Activated CD4-positive, CD25-positive, alpha-beta regulatory T cell (primary cell): ENCODE measurements around the gene RALBP1.
"Not testable (repeated sequence)": the region's sequence is repeated elsewhere in the genome, so short reads cannot be mapped to it uniquely, and the experiment has no call there.

Experiments
- DNase-seq, 4 experiments: peaks; one replicate each; lab custom pipeline; 2025; lab: John Stamatoyannopoulos, UW

The RALBP1 gene

DNA sequence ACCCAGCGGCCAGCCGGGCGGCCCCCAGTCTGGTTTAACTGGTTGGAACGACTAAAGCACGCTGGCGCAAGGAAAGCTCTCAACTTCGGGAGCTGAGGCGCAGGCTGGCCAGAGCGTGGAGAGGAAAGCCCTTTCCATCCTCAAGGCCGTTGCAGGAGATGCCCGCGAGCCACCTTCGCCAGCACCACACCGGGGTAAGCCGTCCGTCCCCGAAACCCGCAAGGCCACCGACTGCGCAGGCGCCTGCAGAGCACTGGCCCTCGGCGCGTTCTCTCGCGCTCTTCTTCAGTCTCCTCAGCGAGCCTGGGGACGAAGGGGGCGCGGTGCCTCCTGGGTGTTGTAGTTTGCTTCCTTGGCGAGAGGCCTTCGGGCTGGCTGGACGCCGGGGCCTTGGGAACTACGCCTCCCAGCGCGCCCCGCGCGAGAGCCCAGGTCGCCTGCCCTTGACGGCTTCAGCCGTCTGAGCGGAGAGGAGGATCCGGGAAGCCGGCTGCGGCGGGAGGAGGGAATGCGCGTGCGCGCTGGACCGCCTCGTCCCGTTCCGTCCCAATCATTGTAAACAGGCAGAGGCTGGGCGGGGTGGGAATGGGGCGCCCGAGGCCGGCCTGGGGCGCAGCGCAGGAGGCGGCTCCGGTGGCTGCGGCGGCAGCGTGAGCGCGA, at the start of gene RALBP1:
Gene RALBP1, plus strand, starts transcription at position 531 of the 660 bp plus-strand sequence. CDS start 37,533 bp downstream, outside the sequence.
- DNase-seq: peak; percentile 93 to 96 (median 96)

DNA sequence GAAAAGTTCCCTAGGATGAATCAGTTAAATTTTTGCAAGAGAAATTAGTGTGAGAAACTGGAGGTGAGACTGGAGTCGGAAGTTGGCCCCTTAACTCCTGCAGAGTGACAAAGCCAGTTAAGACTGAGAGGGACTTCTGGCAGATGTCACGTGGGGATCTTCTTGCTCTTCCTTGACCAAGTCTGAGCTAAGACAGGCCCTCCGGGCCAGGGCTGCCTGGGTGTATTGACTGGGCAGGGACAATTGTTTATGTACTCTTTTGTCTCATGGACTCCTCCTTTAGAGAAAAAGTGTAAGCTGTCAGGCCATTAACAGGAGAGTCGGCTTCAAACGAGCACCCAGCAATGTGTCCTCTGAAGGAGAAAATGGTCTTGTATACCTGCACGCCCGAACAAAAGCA, 48.6 kb upstream of the RALBP1 start:
- no peak for DNase-seq

DNA sequence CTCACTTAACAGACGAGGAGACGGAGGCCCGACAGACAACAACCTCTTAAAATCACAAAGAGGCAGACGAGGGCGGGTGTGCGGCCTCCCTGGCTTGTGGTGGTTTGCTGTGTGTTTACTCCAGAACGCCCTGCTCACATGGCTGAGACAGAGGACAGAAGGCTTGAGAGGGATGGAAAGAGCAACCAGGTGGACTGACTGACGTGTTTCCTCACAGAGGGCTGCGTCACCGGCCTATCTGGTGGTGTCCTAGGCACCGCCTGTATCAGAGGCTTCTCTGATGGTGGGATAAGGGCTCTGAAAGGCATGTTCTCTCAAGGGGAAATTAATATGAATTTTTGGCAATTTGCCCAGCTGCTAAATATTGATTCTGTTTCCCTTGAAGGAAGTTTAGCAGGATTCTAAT, 47.0 kb upstream of the RALBP1 start:
- no peak for DNase-seq

DNA sequence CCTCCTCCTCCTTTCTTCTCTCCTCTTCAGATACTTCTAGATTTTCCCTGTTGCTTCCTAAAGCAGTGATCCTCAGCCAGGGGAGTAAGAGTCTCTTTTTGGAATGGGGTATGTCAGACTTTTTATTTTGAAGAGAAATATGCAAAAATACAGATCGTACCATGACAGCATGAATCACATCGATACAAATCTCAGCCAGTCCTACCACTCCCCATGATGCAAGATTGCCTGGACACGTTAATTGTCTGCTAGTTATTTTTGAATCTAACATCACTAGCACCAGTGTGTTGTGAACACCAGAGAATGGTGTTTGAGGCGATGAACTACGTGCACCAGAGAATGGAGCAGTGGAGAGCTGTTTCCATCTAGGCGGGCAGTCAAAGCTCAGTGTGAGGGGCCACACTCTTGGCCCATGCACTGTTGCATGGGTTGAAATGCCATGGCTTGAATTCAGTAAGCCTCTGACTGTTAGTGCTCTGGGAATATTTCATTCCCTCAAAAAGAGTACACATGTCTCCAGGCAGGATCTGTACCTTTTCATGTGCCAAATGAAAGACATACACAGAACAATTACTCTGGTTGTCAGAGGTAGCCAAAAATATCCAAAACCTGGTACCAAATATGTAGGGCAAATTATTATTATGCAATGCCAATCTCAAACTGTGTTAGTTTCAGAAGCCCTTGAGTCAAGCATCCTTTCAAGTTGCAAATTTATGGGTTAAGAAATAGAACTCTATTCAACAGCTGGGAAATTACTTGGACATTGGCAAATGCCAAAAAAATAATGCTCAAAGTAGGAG, 46.3 kb upstream of the RALBP1 start:
- no peak for DNase-seq

DNA sequence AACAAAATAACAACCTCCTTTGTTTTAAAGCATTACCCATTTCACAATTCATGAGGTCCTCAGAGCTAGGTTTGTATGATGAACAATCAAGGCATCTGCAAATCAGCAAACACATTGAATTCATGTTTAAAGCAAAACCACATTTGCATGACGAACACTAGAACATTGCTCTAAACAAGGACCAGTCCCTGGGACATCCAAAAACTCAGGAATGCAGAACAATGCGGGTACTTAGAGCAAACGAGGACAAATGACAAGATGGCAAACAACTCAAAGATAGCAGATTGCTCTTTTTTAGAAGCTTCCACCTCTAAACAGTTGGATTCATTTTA, 45.7 kb upstream of the RALBP1 start:
- DNase-seq: no peak

DNA sequence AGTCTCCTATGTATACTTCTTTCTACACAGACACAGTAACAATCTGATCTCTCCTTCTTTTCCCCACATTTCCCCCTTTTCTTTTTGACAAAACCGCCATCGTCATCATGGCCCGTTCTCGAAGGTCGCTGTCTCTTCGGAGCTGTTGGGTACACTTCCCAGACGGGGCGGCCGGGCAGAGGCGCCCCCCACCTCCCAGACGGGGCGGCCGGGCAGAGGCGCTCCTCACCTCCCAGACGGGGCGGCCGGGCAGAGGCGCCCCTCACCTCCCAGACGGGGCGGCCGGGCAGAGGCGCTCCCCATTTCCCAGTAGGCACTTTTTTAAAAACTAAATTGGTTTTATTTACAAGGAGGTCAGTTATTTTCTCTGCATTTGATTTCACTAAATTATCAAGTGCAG, 45.0 kb upstream of the RALBP1 start:
- DNase-seq: not testable (repeated sequence)

DNA sequence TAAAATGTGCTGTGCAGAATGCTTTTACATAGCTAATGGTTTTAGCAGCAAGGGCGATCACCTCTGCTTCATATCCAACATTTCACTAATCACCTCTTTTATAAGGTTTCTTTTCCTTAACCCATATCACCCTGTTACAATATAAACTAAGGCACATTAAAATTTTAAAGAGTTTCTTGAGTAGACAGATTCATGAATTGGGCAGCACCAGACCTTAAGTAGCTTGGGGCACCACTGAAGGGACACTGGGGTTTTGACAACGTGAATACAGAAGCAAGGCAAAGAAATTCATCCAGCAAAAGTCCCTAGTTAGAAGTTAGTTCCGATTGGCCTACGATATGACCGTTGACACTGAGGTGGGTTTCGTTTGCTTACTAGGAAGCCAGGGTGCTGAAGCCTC, 44.0 kb upstream of the RALBP1 start:
- DNase-seq: no peak

DNA sequence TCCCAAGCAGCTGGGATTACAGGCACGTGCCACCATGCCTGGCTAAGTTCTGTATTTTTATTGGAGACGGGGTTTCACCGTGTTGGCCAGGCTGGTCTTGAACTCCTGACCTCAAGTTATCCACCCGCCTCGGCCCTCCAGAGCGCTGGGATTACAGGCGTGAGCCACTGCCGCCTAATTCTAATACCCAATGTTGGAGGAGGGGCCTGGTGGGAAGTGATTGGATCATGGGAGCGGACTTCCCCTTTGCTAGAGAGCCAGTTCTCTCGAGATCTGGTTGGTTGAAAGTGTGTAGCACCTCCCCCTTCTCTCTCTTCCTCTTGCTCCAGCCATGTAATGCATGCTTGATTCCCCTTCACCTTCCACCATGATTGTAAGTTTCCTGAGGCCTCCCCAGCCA, 42.2 kb upstream of the RALBP1 start:
- not testable (repeated sequence) for DNase-seq

DNA sequence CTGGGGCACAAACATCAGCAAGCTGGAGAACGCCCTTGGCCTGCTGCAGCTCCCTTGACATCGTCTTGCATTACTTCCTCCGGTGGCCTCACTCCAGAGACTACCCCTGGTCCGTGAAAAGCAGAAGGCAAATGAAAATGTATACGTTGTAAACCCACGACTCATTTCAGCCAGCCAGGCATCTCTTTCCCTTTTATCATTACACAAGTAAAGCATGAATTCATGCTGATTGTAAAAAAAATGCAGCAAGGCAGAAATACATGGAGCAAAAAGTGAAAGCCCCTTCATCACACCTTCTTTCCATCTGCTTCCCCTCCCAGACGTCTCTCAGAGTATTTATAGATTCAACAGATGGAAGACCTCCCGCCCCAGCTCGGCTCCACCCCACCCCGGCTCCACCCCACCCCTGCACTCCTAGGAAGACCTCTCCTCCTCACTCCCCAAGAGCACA, 41.6 kb upstream of the RALBP1 start:
- DNase-seq: no peak

DNA sequence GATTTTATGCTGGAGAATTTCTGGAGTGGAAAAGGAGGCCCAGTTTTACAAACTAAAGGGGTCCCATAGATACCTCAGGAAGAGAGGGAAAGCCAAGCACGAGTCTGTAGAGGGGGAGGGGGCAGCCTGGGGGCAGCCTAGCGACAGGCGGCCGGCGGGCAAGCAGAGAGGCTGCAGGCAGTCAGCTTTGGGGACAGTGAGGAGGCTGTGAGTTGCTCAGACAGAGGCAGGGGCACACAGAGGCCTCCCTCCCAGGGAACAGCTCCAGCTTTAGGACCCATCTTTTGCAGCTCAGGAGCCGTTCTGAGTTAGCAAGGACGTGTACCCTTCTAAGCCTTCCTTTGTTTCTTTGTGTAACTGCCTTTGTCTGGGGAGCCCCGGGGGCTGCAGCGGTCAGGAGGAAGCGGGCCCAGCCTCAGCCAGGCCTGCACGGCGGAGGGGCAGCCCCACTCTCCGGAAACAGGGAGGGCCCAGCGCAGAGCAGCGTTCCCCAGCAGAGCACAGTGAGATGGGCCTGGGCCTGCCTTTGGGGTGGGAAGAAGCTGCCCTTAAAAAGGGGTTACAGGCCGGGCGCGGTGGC, 41.1 kb upstream of the RALBP1 start:
- DNase-seq: no peak

DNA sequence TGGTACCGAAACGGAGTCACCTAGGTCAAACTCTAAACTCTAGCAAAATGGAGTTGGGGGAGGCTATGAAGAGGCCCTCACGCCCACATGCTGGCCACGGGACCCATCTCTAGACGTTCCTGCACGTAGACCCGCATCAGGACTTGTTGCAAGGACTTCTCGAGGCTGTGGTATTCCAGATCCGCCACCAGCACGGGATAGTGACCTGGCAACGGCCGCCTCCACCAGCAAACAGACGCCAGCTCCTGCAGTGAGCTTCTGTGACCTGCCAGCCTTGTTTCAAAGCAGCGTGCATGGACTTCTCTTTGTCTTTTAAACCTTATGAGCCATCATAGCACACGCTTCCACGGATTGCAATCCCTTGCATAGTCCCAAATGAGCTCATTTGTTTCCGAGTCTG, 40.3 kb upstream of the RALBP1 start:
- DNase-seq: no peak

DNA sequence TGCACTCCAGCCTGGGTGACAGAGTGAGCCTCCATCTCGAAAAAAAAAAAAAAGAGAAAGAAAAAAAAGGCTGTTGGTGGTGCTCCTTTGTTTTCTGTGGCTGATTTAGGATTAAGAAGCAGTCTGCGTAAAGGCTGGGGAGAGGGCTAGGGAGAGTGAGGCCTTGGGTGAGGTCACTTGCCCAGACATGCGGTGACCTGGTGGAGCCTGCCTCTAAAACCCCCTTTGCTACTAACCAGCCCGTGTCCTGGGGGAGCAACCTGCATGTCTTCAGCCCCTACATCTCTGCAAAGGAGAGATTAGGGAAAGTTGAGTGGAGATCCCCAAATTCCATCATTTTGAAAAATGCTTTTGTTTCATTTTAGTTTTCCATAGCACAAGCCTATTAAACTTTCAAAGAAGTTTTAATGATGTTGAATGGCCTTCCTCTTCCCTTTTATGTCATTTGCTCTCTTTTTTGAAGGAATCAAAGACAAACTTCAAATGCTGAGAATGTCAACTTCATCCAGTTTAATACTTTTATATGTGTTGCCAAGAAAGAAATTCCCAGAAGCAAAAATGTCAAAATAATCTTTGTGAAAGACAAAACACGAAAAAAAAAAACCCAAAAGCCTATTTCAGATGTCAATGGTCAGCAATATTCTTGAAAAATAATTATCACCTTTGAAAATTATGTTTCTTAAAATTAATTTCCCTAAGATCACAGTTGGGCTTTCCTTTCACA, 38.9 kb upstream of the RALBP1 start:
- DNase-seq: no peak

DNA sequence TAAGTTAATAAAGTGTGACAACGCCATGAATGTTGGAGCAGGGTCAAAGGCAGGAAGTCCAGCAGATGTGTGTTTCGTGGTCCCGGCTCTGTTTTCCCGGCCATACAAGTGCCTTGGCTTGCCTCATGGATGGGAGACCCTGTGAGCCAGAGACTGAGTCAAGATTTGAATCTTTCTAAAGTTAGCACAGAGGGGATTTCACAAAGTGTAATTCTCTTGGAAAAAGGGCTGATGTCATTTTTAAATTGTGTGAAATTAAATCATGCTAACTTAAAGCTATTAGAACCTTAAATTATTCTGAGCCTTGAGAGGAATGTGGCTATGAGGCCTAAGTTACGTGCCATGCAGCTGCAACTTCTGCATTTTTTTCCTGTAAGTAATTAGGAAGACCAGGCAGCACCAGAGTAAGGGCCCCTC, 38.3 kb upstream of the RALBP1 start:
- DNase-seq: no peak

DNA sequence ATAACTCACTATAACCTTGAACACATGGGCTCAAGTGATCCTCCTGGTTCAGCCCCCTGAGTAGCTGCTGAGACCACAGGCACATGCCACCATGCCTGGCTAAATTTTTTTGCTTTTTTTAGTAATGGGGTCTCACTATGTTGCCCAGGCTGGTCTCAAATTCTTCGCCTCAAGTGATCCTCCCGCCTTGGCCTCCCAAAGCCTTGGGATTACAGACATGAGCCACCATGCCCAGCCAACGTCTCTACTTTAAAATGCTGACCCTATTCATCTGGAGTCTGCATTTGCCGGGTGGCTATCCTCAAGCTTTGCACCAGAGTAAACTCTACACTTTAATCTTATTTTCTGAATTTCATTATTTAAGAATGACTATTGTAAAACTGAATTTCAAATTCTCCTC, 37.6 kb upstream of the RALBP1 start:
- DNase-seq: no peak

DNA sequence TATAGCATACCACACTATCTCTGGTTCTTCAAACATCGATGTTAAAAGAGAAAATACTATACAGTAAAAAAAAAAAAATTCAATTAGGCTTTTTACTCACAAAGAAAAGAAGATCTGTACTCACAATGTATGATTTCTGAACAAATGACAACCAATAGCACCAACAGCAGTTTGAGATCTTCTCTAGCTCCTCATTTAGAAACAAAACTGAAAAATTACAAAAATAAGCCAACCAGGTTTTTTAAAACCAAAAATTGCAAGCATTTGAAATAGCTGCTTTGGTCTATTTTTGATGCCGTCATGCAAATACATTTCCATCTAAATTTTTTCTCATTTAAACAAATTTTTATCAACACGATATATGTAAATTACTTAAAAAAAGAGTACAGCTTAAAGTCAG, 34.3 kb upstream of the RALBP1 start:
- no peak for DNase-seq

DNA sequence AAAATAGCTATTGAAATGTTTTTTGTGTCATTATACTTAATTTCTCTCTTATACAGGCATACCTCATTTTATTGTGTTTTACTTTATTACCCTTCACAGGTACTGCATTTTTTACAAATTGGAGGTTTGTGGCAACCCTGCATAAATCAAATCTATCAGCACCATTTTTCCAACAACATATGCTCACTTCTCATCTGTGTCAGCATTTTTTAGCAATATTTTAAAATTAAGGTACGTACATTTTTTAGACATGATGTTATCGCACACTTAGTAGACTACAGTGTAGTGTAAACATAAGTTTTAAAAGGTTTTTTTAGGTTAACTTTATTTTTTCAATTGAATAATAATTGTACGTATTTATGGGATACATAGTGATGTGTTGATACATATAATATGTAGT, 30.8 kb upstream of the RALBP1 start:
- no peak for DNase-seq

DNA sequence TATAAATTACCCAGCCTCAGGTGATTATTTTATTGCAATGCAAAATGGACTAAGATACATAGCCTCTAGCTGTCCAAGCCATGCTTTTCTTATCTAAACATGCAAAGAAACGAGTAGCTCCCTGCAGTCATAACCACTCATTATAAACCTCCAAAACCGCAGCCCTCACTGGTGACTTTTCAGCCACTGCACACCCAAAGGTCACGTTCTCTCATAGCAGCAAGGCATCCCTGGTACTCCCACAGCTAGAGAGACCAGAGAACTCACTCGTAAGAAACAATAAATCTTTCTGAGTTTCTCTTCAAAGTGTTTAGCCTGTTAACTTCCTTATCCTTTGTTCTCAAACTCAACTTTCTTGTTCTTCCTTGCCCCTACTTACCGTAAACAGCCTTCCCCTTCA, 28.5 kb upstream of the RALBP1 start:
- DNase-seq: no peak

DNA sequence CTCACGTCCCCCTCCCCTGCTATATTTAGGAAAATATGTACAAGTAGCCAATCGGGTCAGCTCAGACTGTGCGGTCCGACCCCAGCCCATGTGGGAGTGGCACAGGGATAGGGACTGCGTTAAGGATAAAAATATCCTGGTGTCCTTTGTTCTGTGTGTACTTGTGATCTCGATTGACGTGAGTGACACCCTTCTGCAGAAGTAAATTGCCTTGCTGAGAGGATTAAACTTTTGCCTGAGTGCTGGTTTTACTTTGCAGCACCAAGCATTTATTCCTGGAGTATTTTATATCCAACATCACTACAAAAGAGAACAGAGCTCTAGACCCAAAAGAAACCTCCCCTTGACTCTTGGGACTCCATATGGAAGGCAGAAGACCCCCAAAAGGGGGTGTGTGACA, 28.0 kb upstream of the RALBP1 start:
- no peak for DNase-seq

DNA sequence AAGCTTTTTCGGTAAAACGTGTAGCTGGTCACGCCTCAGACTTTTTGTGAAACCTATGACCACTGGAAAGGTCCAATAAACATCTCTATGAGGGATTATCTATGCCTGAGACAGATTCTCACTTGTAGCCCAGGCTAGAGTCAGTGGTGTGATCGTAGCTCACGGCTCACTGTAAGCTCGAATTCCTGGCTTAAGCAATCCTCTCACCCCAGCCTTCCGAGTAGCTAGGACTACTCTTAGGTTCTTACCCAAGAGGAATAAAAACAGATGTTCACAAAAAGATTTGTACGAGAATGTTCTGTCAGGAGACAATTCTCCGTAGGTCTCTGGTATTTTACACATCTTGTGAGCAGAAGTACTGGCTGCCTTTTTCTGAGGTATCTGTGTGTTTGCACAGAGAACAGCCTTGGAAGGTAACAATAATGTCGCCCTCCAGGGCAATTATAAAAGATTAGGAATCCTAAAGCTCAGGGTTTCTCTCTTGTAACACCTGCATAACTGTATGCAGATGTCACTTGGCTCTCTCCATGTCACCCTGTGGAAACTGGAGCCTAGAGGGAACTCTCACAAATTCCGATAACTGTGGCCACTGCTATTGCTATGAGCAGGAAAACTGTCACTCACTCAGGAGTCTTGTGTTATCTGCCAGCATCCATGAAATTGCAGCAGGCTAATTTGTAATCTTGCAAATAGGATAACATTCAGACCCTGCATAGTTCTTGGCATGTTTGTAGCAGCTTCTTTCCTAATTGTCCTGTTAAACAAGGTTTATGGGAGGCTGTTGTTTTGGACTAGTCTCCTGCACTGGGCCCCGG, 25.5 kb upstream of the RALBP1 start:
- DNase-seq: no peak

DNA sequence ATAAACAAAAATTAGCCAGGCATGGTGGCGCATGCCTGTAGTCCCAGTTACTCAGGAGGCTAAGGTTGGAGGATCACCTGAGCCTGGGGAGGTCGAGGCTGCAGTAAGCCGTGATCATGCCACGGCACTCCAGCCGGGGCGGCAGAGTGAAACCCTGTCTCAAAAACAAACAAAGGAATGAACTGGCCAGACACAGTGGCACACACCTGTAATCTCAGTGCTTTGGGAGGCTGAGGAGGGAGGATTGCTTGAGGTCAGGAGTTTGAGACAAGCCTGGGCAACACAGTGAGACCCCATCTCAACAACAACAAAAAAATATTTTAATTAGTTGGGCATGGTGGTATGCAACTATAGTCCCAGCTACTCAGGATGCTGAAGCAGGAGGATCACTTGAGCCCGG, 24.4 kb upstream of the RALBP1 start:
- DNase-seq: not testable (repeated sequence)

DNA sequence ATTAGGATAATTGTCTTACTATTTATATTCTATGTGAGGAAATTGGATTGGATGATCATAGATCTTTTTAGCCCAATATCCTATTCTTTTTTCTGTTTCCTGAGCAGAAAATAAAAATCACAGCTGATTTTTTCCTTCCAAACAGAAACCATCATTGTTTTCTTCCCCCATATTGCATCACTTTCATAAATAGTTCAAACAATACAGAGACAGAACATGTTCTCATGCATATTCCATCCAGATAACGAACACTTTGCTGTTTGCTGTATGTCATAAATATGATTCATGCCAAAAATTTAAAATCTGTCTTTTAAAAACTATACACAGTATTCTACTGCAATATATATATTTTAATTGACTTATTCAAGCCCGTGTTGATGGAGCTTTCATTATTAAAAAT, 22.0 kb upstream of the RALBP1 start:
- no peak for DNase-seq
